PC-3 (cell line): ENCODE results near the gene CAMK4.

Source experiments
- EZH2 ChIP-seq: fragments of 300-600 bp; sonication (generic); IDR thresholded peaks from one replicate; pipeline ENCODE4 v1.6.1; 2017; ENCODE audit warnings: antibody characterized with exemption, mild to moderate bottlenecking, low read length; ENCODE audit not compliant: unreplicated experiment
- TF ChIP-seq, protein P1 (sequence below): fragments of 300-600 bp; sonication (generic); conservative IDR thresholded peaks from 2 replicates; pipeline ENCODE4 v1.5.1; 2017; ENCODE audit warnings: antibody characterized with exemption, low read depth, mild to moderate bottlenecking, low read length

DNA sequence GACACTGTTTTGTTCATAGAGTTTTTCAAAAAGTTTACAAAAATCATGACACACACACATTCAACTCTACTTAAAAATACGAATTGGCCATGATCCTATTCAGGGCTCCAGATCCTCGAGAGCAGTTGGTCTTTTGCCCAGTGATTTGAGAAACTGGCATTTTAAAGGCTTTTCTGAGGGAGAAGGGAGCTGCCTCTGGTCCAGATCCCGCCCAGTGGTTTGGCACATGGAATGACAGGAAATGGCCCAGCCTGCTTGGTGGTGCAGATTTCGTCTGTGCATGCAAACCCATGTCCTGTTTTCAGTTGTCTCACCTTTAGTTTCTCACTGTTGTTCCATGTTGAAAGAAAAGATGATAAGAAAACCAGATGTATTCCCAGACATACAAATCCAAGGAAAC lies 3.6 kb downstream of the CAMK4 start:
- TF ChIP-seq, protein P1, sequence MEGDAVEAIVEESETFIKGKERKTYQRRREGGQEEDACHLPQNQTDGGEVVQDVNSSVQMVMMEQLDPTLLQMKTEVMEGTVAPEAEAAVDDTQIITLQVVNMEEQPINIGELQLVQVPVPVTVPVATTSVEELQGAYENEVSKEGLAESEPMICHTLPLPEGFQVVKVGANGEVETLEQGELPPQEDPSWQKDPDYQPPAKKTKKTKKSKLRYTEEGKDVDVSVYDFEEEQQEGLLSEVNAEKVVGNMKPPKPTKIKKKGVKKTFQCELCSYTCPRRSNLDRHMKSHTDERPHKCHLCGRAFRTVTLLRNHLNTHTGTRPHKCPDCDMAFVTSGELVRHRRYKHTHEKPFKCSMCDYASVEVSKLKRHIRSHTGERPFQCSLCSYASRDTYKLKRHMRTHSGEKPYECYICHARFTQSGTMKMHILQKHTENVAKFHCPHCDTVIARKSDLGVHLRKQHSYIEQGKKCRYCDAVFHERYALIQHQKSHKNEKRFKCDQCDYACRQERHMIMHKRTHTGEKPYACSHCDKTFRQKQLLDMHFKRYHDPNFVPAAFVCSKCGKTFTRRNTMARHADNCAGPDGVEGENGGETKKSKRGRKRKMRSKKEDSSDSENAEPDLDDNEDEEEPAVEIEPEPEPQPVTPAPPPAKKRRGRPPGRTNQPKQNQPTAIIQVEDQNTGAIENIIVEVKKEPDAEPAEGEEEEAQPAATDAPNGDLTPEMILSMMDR = no peak
- TF ChIP-seq EZH2 = no peak
